Measurements from ENCODE around the gene MPDZ.

- TF ChIP-seq POLR2A (IDR thresholded peaks at IDR 0.05) (no peak), CTCF (IDR thresholded peaks at IDR 0.05) (no peak)
These were observed 135.2 kb downstream of the MPDZ start for GRCh38 chr9:13144166-13144775.

Measured in thyroid gland (tissue), 4 donors.